ENCODE data around the gene SARS2.
A peak's percentile ranks its signal among the peaks of the same experiment; 100 is the strongest.

The SARS2 gene

GRCh38 chr19:38917516-38917915 lies 13.0 kb downstream of the SARS2 start:
- DNase-seq (ENCODE audit: low read depth): no peak
- H3K4me3 ChIP-seq (ENCODE audit: low read depth, low read length): no peak overlapping the region
- no peak for TF ChIP-seq POLR2A (IDR thresholded peaks at IDR 0.05; ENCODE audit: extremely low read depth, insufficient read length)
- TF ChIP-seq, protein P1, sequence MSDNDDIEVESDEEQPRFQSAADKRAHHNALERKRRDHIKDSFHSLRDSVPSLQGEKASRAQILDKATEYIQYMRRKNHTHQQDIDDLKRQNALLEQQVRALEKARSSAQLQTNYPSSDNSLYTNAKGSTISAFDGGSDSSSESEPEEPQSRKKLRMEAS (IDR thresholded peaks at IDR 0.05; ENCODE audit: low read depth, low read length): no peak
- no peak for TF ChIP-seq MYC (IDR thresholded peaks at IDR 0.05; ENCODE audit: low read depth, low read length)
- no peak for TF ChIP-seq CTCF (IDR thresholded peaks at IDR 0.05; ENCODE audit: low read depth, low read length)

- TF ChIP-seq, protein P1 (IDR thresholded peaks at IDR 0.05; ENCODE audit: low read depth, low read length): no peak
- TF ChIP-seq POLR2A (IDR thresholded peaks at IDR 0.05; ENCODE audit: extremely low read depth, insufficient read length): no peak
- no peak for TF ChIP-seq MYC (IDR thresholded peaks at IDR 0.05; ENCODE audit: low read depth, low read length)
- no peak for TF ChIP-seq CTCF (IDR thresholded peaks at IDR 0.05; ENCODE audit: low read depth, low read length)
- no peak overlapping the region for H3K4me3 ChIP-seq (ENCODE audit: low read depth, low read length)
- no peak for DNase-seq (ENCODE audit: low read depth)
Measured at GRCh38 chr19:38915329-38916321, 14.9 kb downstream of the SARS2 start.

DNA sequence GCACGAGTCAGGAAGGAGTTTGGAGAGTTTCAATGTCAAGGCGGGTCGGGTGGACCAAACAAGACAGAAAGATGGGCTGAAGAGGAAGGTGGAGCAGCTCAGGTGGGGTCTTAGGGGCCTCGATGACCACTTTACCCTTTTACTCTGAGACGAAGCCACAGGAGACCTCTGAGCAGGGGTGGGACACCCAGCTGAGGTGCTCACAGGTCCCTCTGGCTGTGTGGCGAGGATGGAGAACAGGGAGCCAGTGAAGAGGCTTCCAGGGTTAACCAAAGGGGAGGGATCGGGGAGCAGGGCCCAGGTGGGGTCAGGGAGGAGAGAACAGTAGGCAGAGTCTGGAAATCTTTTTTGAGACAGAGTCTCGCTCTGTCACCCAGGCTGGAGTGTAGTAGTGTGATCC lies 16.6 kb downstream of the SARS2 start:
- no peak overlapping the region for H3K4me3 ChIP-seq (ENCODE audit: low read depth, low read length)
- TF ChIP-seq MYC (IDR thresholded peaks at IDR 0.05; ENCODE audit: low read depth, low read length) (no peak), POLR2A (IDR thresholded peaks at IDR 0.05; ENCODE audit: extremely low read depth, insufficient read length) (no peak), CTCF (IDR thresholded peaks at IDR 0.05; ENCODE audit: low read depth, low read length) (no peak)
- TF ChIP-seq, protein P1 (IDR thresholded peaks at IDR 0.05; ENCODE audit: low read depth, low read length): no peak
- no peak for DNase-seq (ENCODE audit: low read depth)

DNA sequence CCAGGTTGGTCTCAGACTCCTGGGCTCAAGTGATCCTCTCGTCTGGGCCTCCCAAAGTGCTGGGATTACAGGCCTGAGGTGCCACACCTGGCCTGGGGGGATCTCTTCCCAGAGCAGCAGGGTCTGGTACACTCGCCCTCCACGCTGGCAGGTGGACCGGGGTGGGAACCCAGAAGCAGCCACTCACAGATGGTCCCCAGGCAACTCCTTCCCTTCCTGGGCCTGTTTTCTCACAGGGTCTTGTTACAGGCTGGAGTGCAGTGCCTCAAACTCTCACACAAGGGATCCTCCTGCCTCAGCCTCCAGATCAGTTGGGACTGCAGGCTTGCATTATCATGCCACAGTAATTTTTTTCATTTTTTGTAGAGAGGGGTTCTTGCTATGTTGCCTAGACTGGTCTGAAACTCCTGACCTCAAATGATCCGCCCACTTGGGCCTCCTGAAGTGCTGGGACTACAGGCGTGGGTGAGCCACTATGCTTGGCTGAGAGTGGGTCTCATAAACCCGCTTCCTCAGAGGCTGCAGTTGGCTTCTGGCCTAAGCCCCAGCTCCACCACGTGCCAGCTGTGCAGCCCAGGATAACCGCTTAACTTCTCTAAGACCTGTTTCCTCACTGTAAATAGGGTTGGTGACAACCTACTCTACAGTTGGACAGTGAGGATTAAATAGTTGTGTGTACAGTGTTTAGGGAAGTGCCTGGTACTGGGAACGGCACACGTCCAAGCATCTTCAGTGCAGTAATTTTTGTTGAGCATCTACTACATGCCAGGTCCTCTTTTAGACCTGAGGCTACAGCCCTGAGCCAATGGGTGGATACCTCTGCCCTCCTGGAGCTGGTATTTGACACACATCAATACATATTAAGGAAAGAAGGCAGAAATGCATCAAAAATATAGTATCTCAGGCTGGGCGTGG lies 17.7 kb downstream of the SARS2 start:
- DNase-seq (ENCODE audit: low read depth): peak; percentile 25
- TF ChIP-seq, protein P1 (IDR thresholded peaks at IDR 0.05; ENCODE audit: low read depth, low read length): no peak
- no peak for TF ChIP-seq MYC (IDR thresholded peaks at IDR 0.05; ENCODE audit: low read depth, low read length)
- no peak for TF ChIP-seq CTCF (IDR thresholded peaks at IDR 0.05; ENCODE audit: low read depth, low read length)
- TF ChIP-seq POLR2A (IDR thresholded peaks at IDR 0.05; ENCODE audit: extremely low read depth, insufficient read length): no peak
- H3K4me3 ChIP-seq (ENCODE audit: low read depth, low read length): no peak overlapping the region

DNA sequence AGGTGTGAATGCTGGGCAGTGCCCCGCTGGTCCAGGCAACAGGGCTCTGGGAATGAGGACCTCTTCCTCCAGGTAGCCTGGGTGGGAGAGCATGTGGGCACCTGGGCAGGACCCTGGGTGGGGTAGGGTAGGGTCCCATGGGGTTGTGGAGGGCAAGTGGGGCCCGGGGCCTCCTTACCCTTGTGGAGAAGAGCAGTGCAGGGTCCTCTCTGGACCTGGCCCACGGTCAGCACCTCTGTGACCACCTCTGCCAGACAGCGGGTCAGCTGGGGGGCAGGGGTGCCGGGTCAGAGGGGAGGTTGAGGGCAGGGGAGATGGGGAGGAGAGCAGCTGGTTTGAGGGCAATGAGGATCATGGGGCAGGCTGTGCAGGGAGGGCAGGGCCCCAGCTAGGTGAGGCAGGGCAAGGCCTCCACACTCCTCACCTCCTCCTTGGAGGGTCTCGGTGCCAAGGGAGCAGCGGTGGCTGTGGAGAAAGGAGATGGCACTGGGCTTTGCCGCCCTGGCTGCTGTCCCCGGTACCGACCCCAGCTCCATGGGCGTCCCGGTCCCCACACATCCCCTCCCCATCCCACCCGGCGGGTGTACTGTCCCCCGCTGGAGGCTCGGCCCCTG lies 19.1 kb downstream of the SARS2 start:
- no peak overlapping the region for H3K4me3 ChIP-seq (ENCODE audit: low read depth, low read length)
- no peak for DNase-seq (ENCODE audit: low read depth)
- TF ChIP-seq POLR2A (IDR thresholded peaks at IDR 0.05; ENCODE audit: extremely low read depth, insufficient read length) (no peak), CTCF (IDR thresholded peaks at IDR 0.05; ENCODE audit: low read depth, low read length) (no peak), MYC (IDR thresholded peaks at IDR 0.05; ENCODE audit: low read depth, low read length) (no peak)
- TF ChIP-seq, protein P1 (IDR thresholded peaks at IDR 0.05; ENCODE audit: low read depth, low read length): no peak
